AG09309 (cell line): ENCODE measurements around the gene RGS6.
"Not testable (repeated sequence)": the region's sequence is repeated elsewhere in the genome, so short reads cannot be mapped to it uniquely, and the experiment has no call there.

ENCODE experiments used
- DNase-seq: peaks from one replicate; pipeline ENCODE4 v3.0.0-alpha.2; 2010; ENCODE audit warnings: low read depth
- H3K4me3 ChIP-seq: 2 replicates; pipeline ENCODE4 v1.5.1; 2011; ENCODE audit warnings: mild to moderate bottlenecking, low read depth, low read length, moderate library complexity; ENCODE audit not compliant: control insufficient read depth
- CTCF ChIP-seq: IDR thresholded peaks from 2 replicates; pipeline ENCODE4 v1.5.1; 2011; ENCODE audit warnings: mild to moderate bottlenecking, low read depth, low read length, inconsistent platforms; ENCODE audit not compliant: insufficient read depth, control insufficient read depth; ENCODE audit errors: missing control alignments

The RGS6 gene

GRCh38 chr14:72472845-72473244 is 540.6 kb downstream of the RGS6 start:
- DNase-seq: no peak
- no peak for TF ChIP-seq CTCF
- no peak overlapping the region for H3K4me3 ChIP-seq

GRCh38 chr14:72476657-72477499 is 544.6 kb downstream of the RGS6 start:
- no peak overlapping the region for H3K4me3 ChIP-seq
- peak; percentile 87 for DNase-seq
- no peak for TF ChIP-seq CTCF

- not testable (repeated sequence) for H3K4me3 ChIP-seq, DNase-seq
These were observed 545.3 kb downstream of the RGS6 start for GRCh38 chr14:72477578-72477977.

GRCh38 chr14:72478471-72478893 is 546.3 kb downstream of the RGS6 start:
- TF ChIP-seq CTCF: no peak

GRCh38 chr14:72479461-72479931 is 547.3 kb downstream of the RGS6 start:
- no peak for DNase-seq
- TF ChIP-seq CTCF: no peak
- H3K4me3 ChIP-seq: no peak overlapping the region

More at GRCh38 chr14:72478471-72478893, 546.3 kb downstream of the RGS6 start:
- H3K4me3 ChIP-seq: no peak overlapping the region
- no peak for DNase-seq

- DNase-seq: no peak
- no peak for TF ChIP-seq CTCF
- no peak overlapping the region for H3K4me3 ChIP-seq
These were observed 548.4 kb downstream of the RGS6 start for GRCh38 chr14:72480464-72481243.

- no peak overlapping the region for H3K4me3 ChIP-seq
- DNase-seq: no peak
- TF ChIP-seq CTCF: no peak
These were observed 551.1 kb downstream of the RGS6 start for GRCh38 chr14:72483311-72483710.
